Endothelial cell of umbilical vein (primary cell): ENCODE results near the gene MSMB.

Source experiments
- EZH2 ChIP-seq: IDR thresholded peaks from 2 replicates; pipeline ENCODE4 v1.6.1; 2012; ENCODE audit warnings: borderline replicate concordance, low read depth, mild to moderate bottlenecking, moderate library complexity, low read length, inconsistent platforms; ENCODE audit not compliant: severe bottlenecking
- GATA2 ChIP-seq: IDR thresholded peaks from 2 replicates; pipeline ENCODE4 v1.7.0; 2011; ENCODE audit warnings: low read depth, mild to moderate bottlenecking, moderate library complexity, mixed read lengths, low read length; ENCODE audit not compliant: insufficient read length, insufficient read depth
- JUN ChIP-seq: IDR thresholded peaks from 2 replicates; pipeline ENCODE4 v1.6.1; 2011; ENCODE audit warnings: borderline replicate concordance, low read depth; ENCODE audit not compliant: insufficient read length, insufficient read depth
- MYC ChIP-seq: IDR thresholded peaks from one replicate; pipeline ENCODE4 v1.6.1; 2011; ENCODE audit warnings: mild to moderate bottlenecking, low read depth, low read length
- POLR2A ChIP-seq: IDR thresholded peaks from 2 replicates; pipeline ENCODE4 v1.6.1; 2012; ENCODE audit warnings: low read depth, mild to moderate bottlenecking, control low read depth, low read length
- TF ChIP-seq, protein P1 (sequence below), 2 donors: IDR thresholded peaks; 1 replicate in 1 of 2; 2 replicates in 1 of 2; pipeline ENCODE4 v1.5.1; 2011; ENCODE audit warnings: low read length in 2 of 2, mild to moderate bottlenecking in 2 of 2, moderate library complexity in 2 of 2, control low read depth in 1 of 2, inconsistent platforms in 1 of 2, low read depth in 1 of 2; ENCODE audit not compliant: insufficient read depth in 1 of 2; ENCODE audit errors: extremely low read depth in 1 of 2
- TF ChIP-seq, protein P2 (sequence below): IDR thresholded peaks from 2 replicates; pipeline ENCODE4 v1.6.1; 2011; ENCODE audit not compliant: insufficient read depth, insufficient read length

DNA sequence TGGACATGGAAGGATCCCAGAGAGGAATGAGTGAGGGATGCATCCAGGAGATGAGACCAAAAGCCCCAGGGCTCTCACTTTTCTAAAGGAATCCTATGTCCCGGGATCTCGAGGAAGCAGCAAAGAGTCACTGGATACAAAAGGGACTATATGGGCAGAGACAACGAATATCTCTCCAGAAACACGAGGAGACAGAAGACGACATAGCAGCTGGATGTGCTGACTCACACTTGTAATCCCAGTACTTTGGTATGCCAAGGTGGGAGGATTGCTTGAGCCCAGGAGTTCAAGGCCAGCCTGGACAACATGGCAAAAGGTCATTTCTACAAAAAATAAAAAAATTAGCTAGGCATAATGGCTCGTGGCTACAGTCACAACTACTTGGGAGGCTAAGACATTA is 24.7 kb upstream of the MSMB start:
- TF ChIP-seq, protein P1, sequence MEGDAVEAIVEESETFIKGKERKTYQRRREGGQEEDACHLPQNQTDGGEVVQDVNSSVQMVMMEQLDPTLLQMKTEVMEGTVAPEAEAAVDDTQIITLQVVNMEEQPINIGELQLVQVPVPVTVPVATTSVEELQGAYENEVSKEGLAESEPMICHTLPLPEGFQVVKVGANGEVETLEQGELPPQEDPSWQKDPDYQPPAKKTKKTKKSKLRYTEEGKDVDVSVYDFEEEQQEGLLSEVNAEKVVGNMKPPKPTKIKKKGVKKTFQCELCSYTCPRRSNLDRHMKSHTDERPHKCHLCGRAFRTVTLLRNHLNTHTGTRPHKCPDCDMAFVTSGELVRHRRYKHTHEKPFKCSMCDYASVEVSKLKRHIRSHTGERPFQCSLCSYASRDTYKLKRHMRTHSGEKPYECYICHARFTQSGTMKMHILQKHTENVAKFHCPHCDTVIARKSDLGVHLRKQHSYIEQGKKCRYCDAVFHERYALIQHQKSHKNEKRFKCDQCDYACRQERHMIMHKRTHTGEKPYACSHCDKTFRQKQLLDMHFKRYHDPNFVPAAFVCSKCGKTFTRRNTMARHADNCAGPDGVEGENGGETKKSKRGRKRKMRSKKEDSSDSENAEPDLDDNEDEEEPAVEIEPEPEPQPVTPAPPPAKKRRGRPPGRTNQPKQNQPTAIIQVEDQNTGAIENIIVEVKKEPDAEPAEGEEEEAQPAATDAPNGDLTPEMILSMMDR (IDR thresholded peaks at IDR 0.05; ENCODE audit: extremely low read depth in 1 of 2, insufficient read depth in 1 of 2, low read depth in 1 of 2, low read length in 2 of 2), result no peak
- TF ChIP-seq JUN, result no peak
- TF ChIP-seq POLR2A, result no peak
- TF ChIP-seq, protein P2, sequence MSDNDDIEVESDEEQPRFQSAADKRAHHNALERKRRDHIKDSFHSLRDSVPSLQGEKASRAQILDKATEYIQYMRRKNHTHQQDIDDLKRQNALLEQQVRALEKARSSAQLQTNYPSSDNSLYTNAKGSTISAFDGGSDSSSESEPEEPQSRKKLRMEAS, result no peak
- no peak for TF ChIP-seq EZH2
- no peak for TF ChIP-seq MYC
- no peak for TF ChIP-seq GATA2
